ENCODE measurements around the gene DYNC2LI1.

The DYNC2LI1 gene

GRCh38 chr2:43819491-43820163 lies 45.8 kb downstream of the DYNC2LI1 start:
- DNase-seq, result no peak

DNA sequence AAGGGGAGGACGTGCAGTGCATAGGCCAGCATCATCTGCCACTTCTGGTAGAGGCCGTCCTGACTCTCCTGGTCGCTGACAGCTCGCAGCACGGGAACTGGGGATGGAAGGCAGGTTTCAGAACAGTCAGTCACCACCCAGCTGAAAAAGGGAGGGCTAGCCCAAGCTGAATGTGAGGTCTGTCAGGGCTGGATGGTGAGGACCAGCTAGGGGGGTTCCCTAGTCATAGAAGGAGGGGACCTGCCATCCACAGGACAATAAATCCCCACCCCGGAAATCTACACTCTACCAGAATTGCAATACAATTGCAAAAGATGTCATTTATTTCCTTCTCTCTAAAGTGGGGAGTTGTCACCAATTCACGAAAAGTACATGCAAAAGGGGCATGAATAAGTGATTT lies 49.0 kb downstream of the DYNC2LI1 start:
- no peak for DNase-seq

GRCh38 chr2:43823751-43824150 lies 49.9 kb downstream of the DYNC2LI1 start:
- DNase-seq, result no peak

- no peak for DNase-seq
These were observed 50.7 kb downstream of the DYNC2LI1 start for GRCh38 chr2:43824512-43824911.

GRCh38 chr2:43824951-43825493 lies 51.2 kb downstream of the DYNC2LI1 start:
- no peak for DNase-seq

GRCh38 chr2:43825841-43826240 lies 52.0 kb downstream of the DYNC2LI1 start:
- DNase-seq, result no peak

GRCh38 chr2:43826305-43827250 lies 52.7 kb downstream of the DYNC2LI1 start:
- DNase-seq, result no peak

- DNase-seq, result no peak
These were observed 57.9 kb downstream of the DYNC2LI1 start for GRCh38 chr2:43831543-43832294.

GRCh38 chr2:43832457-43832856 lies 58.6 kb downstream of the DYNC2LI1 start:
- no peak for DNase-seq

GRCh38 chr2:43837033-43837432 lies 63.2 kb downstream of the DYNC2LI1 start:
- no peak for DNase-seq

GRCh38 chr2:43837831-43838559 lies 64.2 kb downstream of the DYNC2LI1 start:
- DNase-seq, result no peak

DNA sequence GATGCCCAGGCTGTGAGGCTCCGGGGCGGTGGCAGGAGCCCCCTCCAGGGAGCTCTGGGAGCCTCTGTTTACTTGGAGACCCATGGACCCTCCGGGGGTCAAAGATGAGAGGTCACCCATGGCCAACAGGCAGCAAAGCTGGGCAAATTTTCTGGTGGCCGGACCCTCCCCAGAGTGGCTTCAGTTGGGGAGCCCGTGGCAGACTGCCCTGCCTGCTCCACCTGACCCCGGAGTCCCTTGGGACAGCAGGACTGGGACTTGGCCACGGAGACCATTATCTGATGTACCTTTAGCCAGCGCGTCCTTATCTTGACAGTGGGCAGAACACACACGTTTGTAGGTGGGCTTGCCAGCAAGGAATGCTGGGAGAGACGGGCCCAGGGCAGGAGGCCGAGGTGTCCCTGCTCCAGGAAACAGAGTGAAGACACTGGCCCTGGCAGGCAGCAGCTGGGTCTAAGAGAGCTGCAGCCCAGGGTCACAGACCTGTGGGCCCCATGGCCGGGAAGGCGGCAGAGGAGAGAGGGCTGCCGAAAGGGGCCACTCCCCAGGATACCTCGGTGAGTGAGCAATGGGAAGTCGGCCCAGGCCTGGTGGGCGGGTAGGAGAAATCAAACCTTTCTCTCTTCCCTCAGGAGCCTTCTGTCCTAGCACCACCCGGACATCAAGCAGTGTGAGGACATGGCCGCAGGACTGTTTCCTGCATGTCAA lies 64.9 kb downstream of the DYNC2LI1 start, which contains the start of the genes ABCG5 and ABCG8:
Gene ABCG5 (minus strand): TSS at position 280 of the 708 bp plus-strand sequence. CDS start 160 bp downstream, at position 120.
Gene ABCG8 (plus strand): TSS at position 412 of the 708 bp plus-strand sequence. CDS start 83 bp downstream, at position 495.
- DNase-seq, result no peak

DNA sequence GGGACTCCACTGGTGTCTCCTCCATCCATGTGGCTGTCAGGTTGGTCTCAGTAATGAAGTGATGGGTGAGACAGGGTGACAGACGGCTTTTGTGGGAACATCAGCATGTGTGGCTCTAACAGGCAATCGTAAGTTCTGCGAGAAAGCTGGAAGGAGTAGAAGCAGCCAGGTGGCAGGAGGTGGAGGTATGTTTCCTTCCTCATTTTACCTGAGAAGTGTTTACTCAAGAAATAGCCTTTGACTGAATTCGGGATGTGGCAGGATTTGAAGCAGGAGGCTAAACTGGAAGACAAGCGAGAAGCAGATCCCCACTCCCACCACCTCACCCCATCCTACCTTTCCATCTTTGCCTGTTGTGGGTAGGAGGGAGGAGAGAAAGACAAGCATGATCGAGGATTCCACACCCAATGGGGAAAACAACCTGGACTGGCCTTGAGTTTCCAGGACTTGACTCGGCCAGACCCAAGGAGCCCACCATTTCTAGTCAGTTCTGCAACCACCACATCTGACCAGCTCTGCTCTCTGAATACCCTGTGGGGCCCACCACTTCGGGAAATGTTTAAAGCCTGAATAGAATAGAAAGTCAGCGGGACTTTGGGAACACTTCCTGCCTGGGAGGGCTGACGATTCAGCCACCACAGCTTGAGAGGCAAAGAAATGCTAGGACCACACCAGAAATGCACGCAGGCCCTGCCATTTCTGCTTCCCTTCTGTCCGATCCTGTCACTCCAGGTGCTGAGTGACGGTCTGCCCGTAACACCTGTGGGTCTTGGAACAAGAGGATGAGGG lies 66.1 kb downstream of the DYNC2LI1 start:
- no peak for DNase-seq

DNA sequence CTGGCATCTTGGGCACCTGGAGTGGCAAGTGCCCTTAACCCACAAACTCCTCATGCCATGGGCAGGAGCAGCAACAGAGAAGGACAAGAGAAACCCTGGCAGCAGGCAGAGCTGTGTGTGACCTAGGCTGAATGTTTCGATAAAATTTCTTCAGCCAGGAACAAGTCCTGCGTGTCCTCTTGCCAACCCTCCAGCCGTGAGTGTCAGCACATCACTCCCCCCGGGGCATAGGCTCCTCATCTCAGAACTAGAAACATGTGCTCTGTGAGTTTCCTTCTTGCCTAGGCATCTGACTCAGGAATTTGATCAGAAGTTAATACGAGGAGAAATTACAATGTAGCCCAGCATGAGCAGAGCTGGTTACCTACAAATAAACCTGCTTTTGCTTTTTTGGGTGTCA lies 67.1 kb downstream of the DYNC2LI1 start:
- DNase-seq, result no peak

DNA sequence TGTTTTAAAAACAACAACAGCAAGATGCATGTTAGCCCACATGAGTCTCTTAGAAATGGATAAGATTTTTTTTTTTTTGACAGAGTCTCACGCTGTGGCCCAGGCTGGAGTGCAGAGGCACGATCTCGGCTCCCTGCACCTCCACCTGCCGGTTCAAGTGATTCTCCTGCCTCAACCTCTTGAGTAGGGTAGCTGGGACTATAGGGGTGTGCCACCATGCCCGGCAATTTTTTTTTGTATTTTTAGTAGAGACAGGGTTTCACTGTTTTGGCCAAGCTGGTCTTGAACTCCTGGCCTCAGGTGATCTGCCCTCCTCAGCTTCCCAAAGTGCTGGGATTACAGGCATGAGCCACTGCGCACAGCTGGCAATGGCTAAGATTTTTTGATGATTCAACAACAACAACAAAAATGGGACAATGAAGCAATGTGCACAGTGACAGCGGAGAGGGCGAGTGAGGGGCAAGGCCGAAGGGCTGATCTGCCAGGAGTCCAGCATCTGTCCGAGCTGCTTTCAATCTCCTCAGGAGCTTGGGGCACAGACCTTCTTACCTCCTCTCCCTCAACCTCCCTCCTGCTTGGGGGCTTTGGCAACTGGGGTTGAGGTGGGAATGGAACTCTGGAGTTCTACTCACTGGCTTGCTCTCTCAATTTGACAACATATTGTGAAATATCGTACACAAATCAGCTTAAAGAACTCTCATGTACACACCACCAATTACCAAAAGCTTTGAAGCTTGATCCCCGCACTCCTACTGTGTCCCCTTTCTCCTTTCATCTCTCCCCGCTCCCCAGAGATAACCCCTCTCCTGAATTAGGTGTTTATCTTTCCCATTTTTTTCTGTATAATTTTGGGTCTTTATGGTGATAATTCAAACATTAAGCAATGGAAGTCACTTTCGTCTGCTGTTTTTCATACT lies 68.4 kb downstream of the DYNC2LI1 start:
- DNase-seq, result no peak

DNA sequence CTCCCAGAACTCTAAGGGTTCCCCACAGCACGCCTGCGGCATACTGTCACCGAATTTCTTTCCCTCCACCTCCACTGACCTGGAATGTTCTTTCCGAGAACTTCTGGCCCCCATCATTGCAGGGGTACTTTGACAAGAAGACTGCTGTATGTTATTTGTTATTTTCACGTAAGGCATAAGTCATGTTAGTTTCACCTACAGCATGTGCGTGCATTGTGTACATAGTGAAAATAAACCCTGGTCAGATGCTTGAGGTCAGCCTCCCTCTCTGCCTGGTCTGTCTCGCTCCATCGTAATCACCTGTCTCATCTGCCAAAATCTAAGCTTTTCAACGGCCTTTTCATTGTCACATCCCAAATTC lies 69.0 kb downstream of the DYNC2LI1 start:
- DNase-seq, result no peak

- no peak for DNase-seq
These were observed 71.3 kb downstream of the DYNC2LI1 start for GRCh38 chr2:43845181-43845580.

DNA sequence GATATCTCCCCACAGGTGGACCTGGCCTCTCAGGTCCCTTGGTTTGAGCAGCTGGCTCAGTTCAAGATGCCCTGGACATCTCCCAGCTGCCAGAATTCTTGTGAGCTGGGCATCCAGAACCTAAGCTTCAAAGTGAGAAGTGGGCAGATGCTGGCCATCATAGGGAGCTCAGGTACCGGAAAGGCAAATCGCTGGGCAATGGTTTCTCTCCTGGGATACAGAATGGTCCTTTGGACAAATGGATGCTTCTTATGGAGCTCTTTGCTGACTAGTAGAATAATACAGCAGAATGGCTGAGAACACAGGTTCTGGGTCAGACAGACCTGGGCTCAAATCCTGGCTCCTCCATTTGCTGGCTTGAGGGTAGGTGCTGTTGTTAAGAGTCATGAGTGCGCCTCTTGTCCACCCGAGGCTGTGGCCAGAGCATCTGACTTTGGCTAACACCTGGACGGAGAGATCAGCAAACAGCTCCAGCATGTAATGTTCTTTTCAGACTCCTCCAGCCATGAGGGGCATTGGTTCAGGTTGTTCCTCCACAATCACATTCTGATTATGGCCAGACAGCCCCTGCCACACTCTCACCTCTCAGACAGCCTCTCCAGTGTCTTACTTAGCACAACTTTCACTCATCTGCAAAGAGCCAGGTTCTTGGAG lies 72.4 kb downstream of the DYNC2LI1 start:
- DNase-seq, result no peak

GRCh38 chr2:43848214-43848613 lies 74.4 kb downstream of the DYNC2LI1 start:
- DNase-seq, result no peak
